Nucleus accumbens (tissue), 56 donors: ENCODE data around the gene DNM3.

Experiments
- DNase-seq, 56 donors: peaks; one replicate each; lab custom pipeline; 2025; lab: John Stamatoyannopoulos, UW

The DNM3 gene

DNA sequence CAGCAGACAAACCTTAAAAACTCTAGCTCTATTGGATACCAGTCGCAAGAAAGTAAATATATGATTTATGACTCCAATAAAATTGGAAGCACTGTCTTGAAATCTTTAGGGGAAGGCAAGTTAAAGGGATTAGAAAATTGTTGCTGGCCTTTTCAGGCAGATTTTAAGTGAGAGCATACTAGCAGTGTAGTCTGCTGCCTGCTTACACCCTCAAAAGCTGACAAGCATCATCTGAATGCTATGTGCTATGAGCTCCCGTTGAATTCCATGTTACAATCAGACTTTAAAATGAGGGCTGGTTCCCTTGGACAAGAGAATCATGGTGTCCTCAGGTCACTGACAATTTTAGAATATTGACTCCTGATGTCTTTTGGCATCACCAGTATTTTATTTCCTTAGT is 308.0 kb downstream of the DNM3 start:
- no peak for DNase-seq

DNA sequence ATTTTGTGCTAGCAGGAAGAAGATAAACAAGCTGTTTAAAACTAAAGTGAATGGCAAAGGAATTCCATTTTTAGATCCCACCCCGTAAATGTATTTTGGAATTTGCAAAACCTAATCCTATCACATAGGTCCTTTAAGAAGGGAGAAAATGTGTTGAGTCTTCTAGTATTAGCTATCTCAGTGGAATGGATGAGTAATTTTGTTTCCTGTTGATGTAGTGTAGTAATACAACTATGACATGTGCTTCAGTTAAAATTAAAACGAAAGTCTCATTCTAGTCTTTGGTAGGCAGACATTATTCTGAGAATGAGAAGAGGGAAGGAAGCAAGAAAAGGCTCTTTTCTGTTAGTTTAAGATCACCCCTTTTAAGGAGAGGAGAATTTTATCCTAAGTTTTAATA is 313.3 kb downstream of the DNM3 start:
- DNase-seq: no peak

DNA sequence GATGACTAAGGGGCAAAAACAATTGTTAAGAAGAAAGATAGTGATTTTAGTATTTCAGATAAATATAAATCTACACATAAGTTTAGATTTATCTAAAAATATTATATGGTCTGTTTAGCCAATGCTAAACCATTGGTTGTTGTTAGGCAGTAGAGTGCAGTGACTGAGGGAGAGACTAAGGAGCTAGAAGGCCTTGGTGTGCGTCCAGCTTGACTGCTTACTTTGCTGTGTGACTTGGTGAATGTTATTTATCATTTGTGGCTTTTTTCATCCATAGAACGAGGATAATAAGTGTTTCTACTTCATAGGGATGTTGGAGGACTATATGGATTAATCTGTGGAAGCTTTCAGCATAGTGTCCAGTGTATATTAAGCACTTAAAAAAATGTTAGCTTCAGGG is 314.5 kb downstream of the DNM3 start:
- no peak for DNase-seq

DNA sequence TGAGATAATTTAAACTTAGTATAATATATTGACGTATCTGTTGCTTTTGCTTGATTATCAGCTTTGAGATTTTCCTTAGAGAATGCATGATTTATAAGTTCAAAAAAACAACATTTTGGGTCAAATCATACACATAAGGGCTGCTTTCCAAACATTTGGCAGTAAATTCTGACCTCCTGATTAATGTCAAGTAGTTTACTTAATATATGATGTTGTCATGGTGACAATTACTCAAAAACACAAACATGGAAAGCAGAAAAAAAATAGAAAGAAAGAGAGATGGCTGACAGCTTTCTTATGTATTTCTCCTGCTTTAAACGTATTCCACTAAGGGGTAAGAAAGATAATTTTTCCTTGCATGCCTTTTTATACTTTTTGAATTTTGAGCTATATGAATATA is 320.9 kb downstream of the DNM3 start:
- no peak for DNase-seq

DNA sequence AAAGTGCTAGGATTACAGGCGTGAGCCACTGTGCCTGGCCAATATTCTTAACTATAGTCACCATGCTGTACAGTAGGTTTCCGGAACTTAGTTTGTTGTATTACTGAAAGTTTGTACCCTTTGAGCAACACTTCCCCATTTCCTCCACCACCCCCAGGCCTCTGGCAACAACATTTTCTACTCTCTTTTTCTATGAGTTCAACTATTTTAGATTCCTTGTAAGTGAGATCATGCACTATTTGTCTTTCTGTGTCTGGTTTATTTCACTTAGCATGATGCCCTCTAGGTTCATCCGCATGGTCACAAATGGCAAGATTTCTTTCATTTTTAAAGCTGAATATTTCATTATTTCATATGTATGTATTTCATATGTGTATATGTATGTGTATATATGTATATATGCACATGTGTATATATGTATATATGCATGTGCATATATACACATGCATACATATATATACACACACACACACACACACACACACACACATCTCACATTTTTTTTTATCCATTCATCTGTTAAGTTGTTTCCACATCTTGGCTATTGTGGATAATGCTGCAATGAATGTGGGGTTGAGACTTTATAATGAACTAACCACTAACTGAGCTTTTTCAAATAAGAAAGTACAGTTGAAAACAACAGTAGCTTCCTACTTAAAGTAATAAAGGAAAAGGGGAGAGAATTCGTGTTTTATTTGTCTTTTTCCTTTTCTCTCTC is 322.4 kb downstream of the DNM3 start:
- no peak for DNase-seq

DNA sequence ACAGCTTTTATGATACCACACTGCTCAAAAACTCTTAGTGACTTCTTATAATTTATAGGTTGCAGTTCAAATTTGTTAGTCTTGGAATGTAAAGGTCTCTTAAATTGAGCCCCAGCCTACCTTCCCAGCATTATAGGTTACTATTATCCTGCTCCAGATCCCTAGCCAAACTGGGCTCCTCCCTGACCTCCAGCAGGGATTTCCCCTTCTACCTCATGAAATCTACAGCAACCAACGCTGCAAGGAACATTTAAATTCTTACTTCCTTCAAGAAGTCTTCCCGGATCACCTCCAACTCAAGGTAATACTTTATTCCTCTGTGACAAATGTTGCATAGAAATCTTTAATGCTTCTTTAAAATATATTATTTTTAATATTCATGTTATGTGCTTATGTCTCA is 324.1 kb downstream of the DNM3 start:
- DNase-seq: no peak

DNA sequence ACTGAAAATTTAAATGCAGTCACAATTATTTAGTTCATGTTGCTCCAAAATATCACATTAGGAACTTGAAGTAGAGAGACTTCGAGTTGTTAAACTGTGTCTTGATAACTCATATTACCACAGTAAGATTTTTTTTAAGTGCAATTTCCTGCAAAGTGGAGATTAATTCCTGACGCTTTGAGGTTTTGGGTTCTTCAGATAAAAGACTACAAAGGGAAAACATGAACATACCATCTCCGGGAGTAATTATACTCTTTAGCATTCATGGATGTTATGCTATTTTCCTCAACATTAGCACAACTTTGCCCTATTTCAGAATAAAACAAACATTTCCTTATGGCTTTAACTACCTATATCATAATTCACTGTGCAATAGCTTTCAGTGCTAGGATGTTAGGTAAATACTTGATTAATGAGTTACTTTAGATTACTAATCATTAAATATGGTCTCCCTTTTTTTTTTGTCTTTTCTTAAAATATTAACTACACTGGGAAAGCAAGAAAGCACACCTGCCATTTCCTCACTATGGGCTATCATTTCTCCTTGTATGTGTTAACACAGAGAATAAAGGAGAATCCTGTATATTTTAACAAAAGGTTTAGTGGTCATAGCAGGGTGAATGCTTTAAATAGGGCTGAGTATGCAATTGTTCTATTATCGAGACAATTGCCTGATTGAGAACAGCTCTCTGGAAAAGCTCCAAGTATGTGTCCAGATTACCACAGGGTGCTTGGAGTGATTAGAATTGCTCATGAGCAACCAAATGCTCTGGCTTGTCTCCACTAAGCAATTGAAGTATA is 326.7 kb downstream of the DNM3 start:
- peak in 19 of 56 donors; percentile 2 to 52 (median 13) for DNase-seq

DNA sequence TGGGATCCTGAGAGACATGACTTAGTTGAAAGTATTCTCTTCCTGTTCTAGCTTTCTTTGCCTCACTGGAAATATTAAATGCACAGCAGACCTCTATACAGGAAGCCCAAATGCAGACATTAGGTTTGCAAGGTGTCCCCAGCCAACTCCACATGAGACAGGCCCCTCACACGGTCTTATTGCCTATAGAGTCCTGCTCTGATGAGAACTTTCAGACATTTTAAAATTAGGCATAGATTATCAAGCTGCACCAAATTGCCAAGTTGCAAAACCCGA is 327.2 kb downstream of the DNM3 start:
- peak in 2 of 56 donors; percentile 5 to 8 for DNase-seq

DNA sequence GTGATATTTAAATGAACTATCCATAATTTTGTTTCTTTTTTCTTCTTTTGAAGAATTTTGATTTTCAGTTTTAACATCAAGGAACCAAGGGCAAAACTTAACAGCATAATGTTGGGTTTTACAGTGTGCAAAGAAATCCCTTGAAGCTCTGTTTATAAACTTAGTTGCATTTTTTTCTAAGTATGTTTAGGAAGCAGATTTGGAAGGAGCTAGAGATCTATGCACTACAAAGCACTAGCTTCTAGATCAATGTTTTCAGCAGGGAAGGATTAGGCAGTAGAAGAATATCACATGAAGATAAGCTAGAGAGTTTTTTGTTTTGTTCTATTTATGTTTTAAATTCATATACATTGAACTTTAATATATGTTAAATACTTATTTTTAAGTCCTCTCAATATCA is 328.5 kb downstream of the DNM3 start:
- DNase-seq: no peak

DNA sequence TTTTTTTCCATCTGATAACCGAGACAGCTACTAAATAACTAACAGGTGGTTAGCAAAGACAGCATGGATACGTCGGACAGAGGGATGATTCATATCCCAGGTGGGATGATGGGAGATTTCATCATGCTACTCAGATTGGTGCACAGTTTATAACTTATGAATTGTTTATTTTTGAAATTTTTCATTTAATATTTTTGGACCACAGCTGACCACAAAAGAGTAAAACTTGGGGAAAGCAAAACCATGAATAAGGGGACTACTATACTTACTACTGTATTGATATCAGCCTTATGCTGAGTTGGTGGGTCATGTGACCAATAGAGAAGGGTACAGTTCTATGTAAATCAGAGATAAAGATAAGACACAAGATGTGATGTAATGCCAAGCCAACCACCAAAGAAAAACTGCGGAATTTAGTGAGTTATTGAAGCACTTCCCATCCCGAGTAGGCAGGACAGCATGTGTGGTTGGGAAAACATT is 331.1 kb downstream of the DNM3 start:
- DNase-seq: no peak

DNA sequence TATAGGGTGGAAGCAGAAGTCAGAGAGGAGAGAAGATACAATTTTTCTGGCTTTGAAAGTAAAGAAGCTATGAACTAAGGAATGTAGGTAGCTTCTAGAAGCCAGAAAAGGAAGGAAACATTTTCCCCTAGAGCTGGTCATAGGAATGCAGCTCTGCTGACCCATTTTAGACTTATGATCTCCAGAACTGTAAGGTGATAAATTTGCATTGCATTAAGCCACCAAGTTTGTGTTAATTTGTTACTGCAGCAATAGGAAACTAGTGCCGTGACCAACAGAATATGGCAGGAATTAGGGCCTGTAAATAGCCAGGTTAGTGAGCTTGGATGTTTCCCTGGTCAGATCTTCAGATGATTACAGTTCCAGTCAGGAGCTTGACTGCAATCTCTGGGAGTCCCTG is 334.9 kb downstream of the DNM3 start:
- no peak for DNase-seq

DNA sequence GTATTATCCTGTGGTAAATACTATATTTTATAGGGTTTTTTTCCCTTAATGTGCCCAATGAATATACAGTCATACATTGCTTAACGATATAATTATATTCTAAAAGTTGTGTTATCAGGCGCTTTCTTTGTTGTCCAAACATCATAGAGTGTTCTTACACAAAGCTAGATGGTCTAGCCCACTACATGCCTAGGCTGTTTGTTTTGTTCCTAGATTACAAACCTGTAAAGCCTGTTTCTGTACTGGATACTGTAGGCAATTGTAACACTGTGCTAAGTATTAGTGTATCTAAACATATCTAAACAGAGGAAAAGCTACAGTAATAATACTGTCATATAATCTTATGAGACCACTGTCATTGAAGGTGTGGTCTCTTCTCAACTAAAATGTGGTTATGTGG is 336.6 kb downstream of the DNM3 start:
- no peak for DNase-seq

DNA sequence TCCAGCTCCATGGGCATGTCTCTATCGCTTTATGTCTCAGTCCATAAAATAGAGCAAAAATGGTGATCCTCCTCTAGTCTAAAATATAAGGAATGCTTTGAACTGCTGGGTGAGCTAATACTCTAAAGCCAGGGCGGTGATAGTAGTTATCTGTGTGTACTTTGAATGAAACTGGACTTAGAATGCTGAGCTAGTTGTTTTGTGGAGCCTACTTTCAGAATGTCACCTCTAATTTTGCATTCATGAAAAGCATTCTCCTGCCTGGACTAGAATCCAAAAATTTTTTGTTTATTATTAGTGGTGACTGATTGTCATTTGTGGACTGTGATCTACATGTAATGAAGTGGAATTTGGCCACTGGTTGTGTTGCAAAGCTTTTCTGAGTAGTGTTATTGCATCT is 337.6 kb downstream of the DNM3 start:
- DNase-seq: no peak

DNA sequence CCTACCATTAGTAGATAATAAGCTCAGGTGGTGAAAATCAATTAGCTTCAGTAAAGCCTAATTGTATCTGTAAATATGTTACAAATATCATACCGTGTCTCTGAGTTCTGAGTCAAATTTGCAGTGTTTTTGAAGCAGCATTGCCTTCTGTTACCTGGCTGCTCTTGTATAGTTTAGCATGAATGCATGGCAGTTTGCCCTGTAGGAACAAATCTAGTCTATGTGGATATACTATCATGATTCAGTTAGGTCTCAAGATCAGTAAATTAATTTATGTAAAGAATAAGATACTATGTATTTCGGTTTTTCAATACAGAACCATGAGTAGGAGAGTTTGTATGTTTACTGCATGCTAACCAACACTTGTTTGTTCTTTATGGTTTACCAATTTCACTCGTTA is 338.6 kb downstream of the DNM3 start:
- no peak for DNase-seq

DNA sequence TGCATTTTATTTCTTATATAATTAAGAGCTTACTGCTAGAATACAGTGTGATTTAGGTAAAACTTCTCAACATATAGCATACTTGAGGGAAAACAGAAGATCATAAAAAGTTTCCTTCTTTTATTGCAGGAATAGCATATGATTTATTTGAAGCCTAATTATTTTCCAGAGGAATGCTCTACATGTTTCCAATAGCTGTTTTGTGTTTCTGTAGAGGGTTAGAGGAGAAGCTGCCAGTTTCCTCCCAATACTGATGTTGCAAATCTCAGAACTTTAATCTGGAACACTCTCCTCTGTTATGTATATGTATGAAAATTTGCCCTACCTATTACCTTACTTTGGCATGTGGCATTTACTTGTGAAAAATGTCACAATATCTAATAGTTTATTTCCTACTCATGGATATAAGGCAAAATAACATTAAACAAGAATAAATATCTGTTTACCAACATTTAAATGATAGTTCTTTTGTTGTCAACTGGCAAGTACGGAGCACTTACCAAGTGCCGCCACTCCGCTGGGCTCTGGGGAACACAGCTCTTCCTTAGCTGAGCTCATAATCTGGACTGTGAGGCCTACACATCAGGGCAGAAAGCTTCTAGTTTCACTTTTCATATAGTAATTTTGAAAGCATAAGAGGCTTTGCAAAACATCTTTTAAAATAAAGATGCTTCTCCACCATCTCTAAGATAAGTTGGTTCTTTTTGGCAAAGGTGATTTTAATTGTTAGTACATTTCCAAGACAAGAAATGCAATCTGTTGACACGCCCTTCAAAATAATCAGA is 339.4 kb downstream of the DNM3 start:
- peak in 16 of 56 donors; percentile 0 to 26 (median 4) for DNase-seq

DNA sequence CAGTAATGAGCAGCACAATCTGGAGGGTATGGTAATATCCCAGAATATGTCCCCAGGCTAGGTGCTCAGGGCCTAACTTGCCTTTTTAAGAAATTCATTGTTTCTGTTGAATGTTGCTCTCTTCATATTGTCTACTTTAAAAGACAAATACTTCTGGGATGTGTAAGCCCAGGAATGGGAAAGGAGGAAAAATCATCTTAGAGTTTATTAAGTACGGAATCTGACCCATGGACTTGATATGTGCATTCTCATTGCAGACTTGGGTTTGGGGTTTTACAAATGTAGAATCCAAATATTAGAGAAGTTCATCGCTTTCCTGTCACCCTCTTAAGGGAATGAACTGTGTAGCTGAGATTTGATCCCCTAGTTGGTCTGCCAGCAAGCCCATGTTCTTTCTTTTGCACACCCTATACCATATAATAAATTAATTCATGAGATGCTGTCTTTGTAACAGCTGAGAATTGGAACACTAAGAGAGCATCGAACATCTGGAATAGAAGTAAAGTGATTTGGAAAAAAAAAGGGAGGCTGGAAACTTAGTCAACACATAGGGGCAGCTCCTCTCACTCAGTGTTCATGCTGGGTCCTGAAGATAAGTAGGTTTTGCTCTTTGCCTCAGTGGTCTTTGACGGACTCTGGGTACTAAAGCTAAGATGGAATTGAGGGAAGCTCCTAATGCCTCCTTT is 343.4 kb downstream of the DNM3 start:
- DNase-seq: no peak

DNA sequence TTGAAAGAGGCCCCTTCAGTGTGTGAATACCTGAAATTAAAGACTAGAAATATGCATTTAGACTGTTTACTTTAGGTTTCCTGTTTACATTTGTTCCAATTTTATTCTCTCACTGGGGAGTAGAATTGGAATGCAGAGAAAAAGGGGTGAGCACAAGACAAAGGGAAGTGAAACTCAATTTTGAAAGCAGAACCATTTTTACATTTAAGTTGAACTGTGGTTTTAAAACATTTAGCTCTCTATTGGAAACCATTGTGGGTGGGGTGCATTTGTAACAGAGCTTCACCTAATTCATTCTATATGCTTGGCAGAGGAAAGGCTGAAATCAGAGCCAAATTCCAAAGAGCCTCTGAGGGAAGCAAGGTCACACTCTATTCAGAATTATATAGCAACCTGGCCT is 343.9 kb downstream of the DNM3 start:
- no peak for DNase-seq

DNA sequence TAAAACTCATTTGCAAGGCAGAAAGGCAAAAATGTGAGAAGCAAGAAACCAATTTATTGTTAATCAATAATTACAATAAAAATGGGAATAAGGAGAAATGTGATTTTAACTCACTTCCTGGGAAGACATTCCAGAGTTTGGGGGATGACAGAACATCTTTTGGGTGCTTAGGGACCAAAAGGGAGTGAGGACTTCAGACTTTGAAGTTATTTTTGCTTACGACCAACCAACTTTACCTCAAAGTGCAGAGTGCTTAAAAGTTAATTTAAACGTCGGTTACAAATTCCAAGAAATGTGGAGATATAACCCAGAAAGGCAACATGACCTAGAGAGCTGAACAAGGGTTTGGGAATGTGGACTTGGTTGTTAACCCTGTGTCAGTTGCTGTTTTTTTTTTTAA is 344.7 kb downstream of the DNM3 start:
- no peak for DNase-seq

DNA sequence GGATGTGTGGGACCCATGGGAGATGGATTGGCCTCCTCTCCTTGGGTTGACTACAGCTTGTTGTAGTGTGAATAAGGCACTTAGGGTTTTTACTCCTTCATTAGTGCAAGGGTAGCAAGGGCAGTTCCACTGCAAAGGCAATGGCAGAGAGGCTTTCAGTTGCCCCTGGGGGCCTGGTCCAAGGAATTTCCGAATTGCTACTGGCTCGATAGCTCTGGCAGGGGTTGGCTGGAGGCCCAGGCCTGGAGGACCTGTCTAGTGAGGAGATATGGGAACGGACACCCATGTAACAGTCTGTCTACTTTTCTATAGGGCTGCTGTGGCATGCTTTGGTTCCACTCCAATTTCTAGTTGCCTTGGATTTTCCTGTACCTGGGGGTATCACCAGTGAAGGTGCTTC is 360.3 kb downstream of the DNM3 start:
- no peak for DNase-seq

DNA sequence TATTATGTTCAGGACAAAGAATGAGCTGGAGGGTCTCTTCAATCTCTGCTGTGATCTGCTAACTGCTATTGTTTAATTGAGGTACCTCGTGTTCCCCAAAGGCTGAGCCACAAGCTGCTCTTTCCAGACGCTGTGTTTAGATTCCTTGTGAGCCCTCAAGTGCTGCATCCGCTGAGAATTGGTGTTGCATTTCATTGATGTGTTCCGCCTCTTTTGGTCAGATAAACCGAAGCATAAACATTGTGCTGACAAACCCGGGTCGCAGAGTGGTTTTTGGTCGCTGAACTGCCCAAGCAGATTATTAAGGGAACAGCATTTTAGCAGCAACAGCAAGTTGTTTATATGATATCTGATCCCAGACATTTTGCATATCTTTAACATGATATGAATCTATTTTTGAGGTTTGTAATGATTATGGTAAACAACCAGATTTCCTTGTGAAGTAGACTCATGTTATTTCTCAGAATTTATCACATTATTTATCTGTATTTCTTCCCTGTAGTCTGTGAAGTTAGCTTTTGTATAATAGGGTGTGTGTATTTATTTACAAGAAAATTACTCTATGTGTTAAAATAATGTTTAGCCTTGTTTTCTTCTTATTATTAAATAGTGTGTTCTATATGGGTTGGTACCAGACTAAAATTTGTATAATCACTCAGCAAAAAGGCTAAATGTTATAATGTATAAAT is 362.0 kb downstream of the DNM3 start:
- DNase-seq: no peak
